Activated naive CD8-positive, alpha-beta T cell treated with anti-CD3 and anti-CD28 coated beads, Interleukin-2, amount 10 ng/mL, durations not matched to agents 7 days and 5 days (primary cell): Measurements from ENCODE around the gene SIAH1. TPM values are rescaled to one million over a fixed set of nuclear protein-coding genes. Genes with fewer than 3 reads are reported as not detected.
"Not testable (repeated sequence)": the region's sequence is repeated elsewhere in the genome, so short reads cannot be mapped to it uniquely, and the experiment has no call there.

Experiments
- ATAC-seq: fragments of 150-1000 bp; cut with Tn5 transposase; one replicate; pipeline ENCODE4 v1.10.0; 2021; ENCODE audit warnings: low read depth, moderate library complexity
- POLR2A ChIA-PET: fragments of 350-600 bp; sonication (Branson Sonifier 250); formaldehyde crosslinking; loops from one replicate; lab custom pipeline; 2021; ENCODE audit warnings: antibody characterized with exemption; lab: Charles Lee
- DNase-seq: peaks from one replicate; pipeline ENCODE4 v3.0.0; 2021
- H3K27ac Mint-ChIP-seq: one replicate; pipeline ENCODE4 v1.8.0; 2022; ENCODE audit warnings: mild to moderate bottlenecking, mixed read lengths
- H3K27me3 Mint-ChIP-seq: one replicate; pipeline ENCODE4 v1.8.0; 2022; ENCODE audit warnings: mild to moderate bottlenecking, moderate library complexity, mixed read lengths
- H3K36me3 Mint-ChIP-seq: one replicate; pipeline ENCODE4 v1.8.0; 2021; ENCODE audit warnings: mild to moderate bottlenecking, mixed read lengths
- H3K4me1 Mint-ChIP-seq: one replicate; pipeline ENCODE4 v1.8.0; 2021; ENCODE audit warnings: mixed read lengths
- H3K4me3 Mint-ChIP-seq: one replicate; pipeline ENCODE4 v1.8.0; 2022; ENCODE audit warnings: mild to moderate bottlenecking, moderate library complexity, mixed read lengths
- H3K9me3 Mint-ChIP-seq: one replicate; pipeline ENCODE4 v1.8.0; 2021; ENCODE audit warnings: mixed read lengths
- total RNA-seq, 2 experiments: library from RNA; stranded (reverse); gene quantifications; one replicate each; pipeline ENCODE4 v1.2.3, GENCODE V29; 2021

Gene SIAH1
- total RNA-seq, 2 experiments from 2014 or later, result 15.9 to 16.5 TPM

DNA sequence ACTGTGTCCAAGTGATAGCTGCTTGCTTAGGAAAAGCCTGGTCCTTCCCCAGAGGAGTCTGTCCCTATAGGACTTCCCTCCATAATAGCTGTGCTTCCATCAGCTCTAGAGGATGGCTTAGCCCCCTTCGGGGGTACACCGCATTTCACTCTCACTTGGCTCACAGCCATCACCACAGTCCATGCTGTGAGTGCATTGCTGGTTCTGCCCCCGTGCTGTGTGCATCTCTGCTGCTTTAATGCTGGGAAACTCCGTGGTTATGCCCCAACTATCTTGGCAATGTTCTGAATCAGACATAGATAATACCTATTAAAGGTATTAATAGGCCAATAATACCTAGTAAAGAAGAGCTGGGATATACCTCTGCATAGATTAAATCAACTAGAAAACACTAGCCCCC is 58.3 kb downstream of the SIAH1 start:
- Mint-ChIP-seq H3K36me3 (peaks cover 23% of the 10 kb centered on the region), H3K27ac (no peak overlapping the region), H3K9me3 (no peaks in the 10 kb centered on the region), H3K4me1 (no peaks in the 10 kb centered on the region), H3K4me3 (no peak overlapping the region), H3K27me3 (no peaks in the 10 kb centered on the region)
- POLR2A ChIA-PET, result no interaction called here
- DNase-seq, result no peak
- ATAC-seq, result no peak

DNA sequence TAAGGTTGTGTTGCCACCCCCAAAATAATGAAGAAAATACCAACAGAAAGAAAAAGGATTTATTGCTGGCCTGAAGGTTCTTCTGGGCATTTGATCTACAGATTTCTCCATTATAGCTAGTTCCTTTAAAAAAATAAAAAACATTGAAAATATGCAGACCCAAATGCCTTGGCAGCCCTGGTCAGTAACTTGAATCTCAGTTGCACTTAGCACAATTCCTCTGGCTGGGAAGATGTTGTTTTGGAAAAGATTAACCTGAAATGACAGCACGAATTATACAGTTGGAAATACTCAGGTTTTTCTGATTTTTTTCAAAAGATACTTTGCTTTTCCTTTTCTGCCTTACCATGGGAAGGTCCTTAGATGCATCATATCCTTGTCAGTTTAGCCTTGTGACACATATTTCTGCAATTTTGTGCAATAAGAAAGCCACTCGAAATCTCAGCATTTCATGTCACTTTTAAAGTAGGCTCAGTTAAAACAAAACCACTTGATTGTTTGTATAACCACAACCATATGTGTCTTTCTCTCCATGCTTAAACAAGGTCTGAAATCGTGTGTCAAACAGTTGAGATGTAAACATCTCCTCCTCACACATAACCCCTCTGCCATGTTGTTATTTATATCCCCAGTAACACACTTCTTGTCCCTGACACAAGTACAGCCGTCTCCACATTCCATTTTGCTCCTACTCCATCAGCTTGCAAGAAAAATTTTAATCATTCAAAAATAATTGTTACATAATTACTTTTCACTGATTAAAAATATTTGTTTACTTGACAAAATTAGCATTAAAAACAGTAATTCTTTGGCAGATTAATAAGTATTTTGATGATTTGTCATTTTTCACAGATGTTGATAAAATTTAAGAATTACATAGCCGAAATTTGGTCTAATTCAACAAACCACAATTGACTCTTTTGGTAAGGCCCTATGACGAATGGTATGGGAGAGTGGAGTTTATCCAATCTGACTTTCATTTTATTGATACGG is 61.1 kb downstream of the SIAH1 start:
- Mint-ChIP-seq H3K4me3 (no peak overlapping the region), H3K27ac (no peak overlapping the region)

GRCh38 chr16:48321317-48322036 is 63.7 kb downstream of the SIAH1 start:
- Mint-ChIP-seq H3K27ac (no peak overlapping the region), H3K4me3 (no peak overlapping the region), H3K36me3 (peaks cover 24% of the 10 kb centered on the region), H3K27me3 (no peaks in the 10 kb centered on the region), H3K4me1 (peaks cover 21% of the 10 kb centered on the region), H3K9me3 (no peaks in the 10 kb centered on the region)
- ATAC-seq, result no peak
- POLR2A ChIA-PET, result interaction anchor here (0.8 kb wide), 1 partner anchor 13 kb away, joined by 3 read pairs; no protein-coding TSS in a partner anchor
- DNase-seq, result no peak

More for the DNA sequence above, 61.1 kb downstream of the SIAH1 start:
- Mint-ChIP-seq H3K27me3 (no peaks in the 10 kb centered on the region), H3K4me1 (peaks cover 2% of the 10 kb centered on the region), H3K36me3 (peaks cover 16% of the 10 kb centered on the region), H3K9me3 (no peaks in the 10 kb centered on the region)
- no peak for DNase-seq
- no peak for ATAC-seq
- POLR2A ChIA-PET, result no interaction called here

GRCh38 chr16:48318630-48319029 is 66.6 kb downstream of the SIAH1 start:
- ATAC-seq (peak; percentile 94), DNase-seq (peak; percentile 42)
- Mint-ChIP-seq H3K36me3 (peaks cover 34% of the 10 kb centered on the region), H3K4me1 (peaks cover 21% of the 10 kb centered on the region), H3K27ac (peak overlapping the region; percentile 84), H3K9me3 (peaks cover 5% of the 10 kb centered on the region), H3K27me3 (no peaks in the 10 kb centered on the region), H3K4me3 (peak overlapping the region; percentile 57)
- POLR2A ChIA-PET, result interaction anchor here (0.6 to 1.5 kb wide), 3 partner anchors 48 to 303 kb away, joined by 3 read pairs; no protein-coding TSS in a partner anchor

GRCh38 chr16:48317614-48318315 is 67.4 kb downstream of the SIAH1 start:
- POLR2A ChIA-PET, result interaction anchor here (0.9 to 1.1 kb wide), 2 partner anchors 14 to 306 kb away, joined by 3 to 7 read pairs; no protein-coding TSS in a partner anchor
- H3K36me3 Mint-ChIP-seq, result peaks cover 41% of the 10 kb centered on the region
- peak overlapping the region; percentile 35 for H3K27ac Mint-ChIP-seq
- no peaks in the 10 kb centered on the region for H3K27me3 Mint-ChIP-seq
- peaks cover 13% of the 10 kb centered on the region for H3K9me3 Mint-ChIP-seq
- DNase-seq, result no peak
- peak; percentile 19 for ATAC-seq
- H3K4me3 Mint-ChIP-seq, result peak overlapping the region; percentile 23
- H3K4me1 Mint-ChIP-seq, result peaks cover 21% of the 10 kb centered on the region

DNA sequence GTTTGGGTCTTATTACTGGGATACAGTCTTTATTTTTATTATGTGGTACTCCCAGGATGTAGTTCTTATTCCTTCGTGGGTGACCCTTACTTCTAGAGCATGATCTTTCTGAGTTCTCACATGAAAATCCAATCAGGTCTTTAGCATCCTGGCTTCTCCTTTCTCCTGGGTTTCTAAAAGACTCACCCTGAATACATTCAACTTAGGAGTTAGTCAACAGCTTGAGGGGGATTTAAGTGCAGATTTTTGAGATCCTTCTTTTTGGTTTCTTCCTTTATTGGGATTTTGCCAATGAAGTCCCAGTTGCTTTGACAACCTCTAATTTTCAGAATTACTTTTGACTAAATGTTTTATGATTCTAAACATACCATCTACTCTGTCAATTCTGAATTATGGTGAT is 68.2 kb downstream of the SIAH1 start:
- no peaks in the 10 kb centered on the region for H3K27me3 Mint-ChIP-seq
- H3K27ac Mint-ChIP-seq, result no peak overlapping the region
- peaks cover 46% of the 10 kb centered on the region for H3K36me3 Mint-ChIP-seq
- POLR2A ChIA-PET, result interaction anchor here (0.9 to 1.1 kb wide), 2 partner anchors 14 to 306 kb away, joined by 3 to 7 read pairs; no protein-coding TSS in a partner anchor
- no peak for ATAC-seq
- H3K4me3 Mint-ChIP-seq, result no peak overlapping the region
- H3K4me1 Mint-ChIP-seq, result peaks cover 21% of the 10 kb centered on the region
- peaks cover 19% of the 10 kb centered on the region for H3K9me3 Mint-ChIP-seq
- no peak for DNase-seq

GRCh38 chr16:48313905-48314304 is 71.3 kb downstream of the SIAH1 start:
- H3K27ac Mint-ChIP-seq, DNase-seq, H3K27me3 Mint-ChIP-seq, POLR2A ChIA-PET, H3K4me3 Mint-ChIP-seq, ATAC-seq: not testable (repeated sequence)
- H3K4me1 Mint-ChIP-seq, result peaks cover 17% of the 10 kb centered on the region
- H3K36me3 Mint-ChIP-seq, result peaks cover 77% of the 10 kb centered on the region
- peaks cover 30% of the 10 kb centered on the region for H3K9me3 Mint-ChIP-seq

DNA sequence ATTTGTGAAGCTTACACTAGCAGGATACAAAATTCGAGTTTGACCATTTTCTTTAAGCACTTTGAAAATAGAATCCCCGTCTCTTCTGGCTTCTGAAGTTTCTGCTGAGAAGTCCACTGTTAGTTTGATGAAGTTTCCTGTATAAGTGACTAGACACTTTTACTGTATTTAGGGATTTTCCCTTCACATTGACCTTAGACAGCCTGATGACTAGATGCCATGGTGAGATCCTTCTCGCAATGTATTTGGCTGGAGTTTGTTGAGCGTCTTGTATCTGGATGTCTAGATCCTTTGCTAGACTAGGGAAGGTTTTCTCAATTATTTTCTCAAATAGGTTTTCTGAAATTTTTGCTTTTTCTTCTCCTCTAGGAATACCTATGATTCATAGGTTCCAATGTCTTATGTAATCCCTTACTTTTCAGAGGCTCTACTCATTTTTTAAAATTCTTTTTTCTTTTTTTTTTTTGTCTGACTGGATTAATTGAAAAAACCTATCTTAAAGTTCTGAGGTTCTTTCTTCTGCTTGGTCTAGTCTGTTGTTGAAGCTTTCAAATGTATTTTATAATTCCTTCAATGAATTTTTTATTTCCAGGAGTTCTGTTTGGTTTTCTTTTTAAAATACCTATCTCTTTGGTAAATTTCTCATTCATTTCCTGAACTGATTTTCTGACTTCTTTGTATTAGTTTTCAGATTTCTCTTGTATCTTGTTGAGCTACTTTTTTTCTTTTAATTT is 74.1 kb downstream of the SIAH1 start:
- H3K9me3 Mint-ChIP-seq, result peaks cover 43% of the 10 kb centered on the region
- H3K36me3 Mint-ChIP-seq, result peaks cover 87% of the 10 kb centered on the region
- no peaks in the 10 kb centered on the region for H3K4me1 Mint-ChIP-seq
- H3K27ac Mint-ChIP-seq, result no peak overlapping the region
- POLR2A ChIA-PET, result no interaction called here
- no peak for ATAC-seq
- no peak overlapping the region for H3K4me3 Mint-ChIP-seq
- DNase-seq, result no peak
- H3K27me3 Mint-ChIP-seq, result no peaks in the 10 kb centered on the region

Other genes starting within 250 kb of the SIAH1 start
- gene ABCC12, start 229.4 kb downstream of the SIAH1 start, total RNA-seq, result not detected
- gene LONP2, start 141.1 kb downstream of the SIAH1 start, total RNA-seq, result 10 to 100 TPM; 66.3 to 70.0 TPM
- under 1 TPM in 1 of 2 experiments, not detected in 1; 0.09 TPM for gene ABCC11, start 137.9 kb downstream of the SIAH1 start, total RNA-seq
- gene N4BP1, start 224.8 kb upstream of the SIAH1 start, total RNA-seq, result 10 to 100 TPM; 70.5 to 71.2 TPM